ENCODE results near the gene RANBP3.

GRCh38 chr19:5985098-5985783 is 7.3 kb upstream of the RANBP3 start:
- TF ChIP-seq EP300 (IDR thresholded peaks at IDR 0.05; ENCODE audit: low read depth) (no peak), CTCF (IDR thresholded peaks at IDR 0.05) (no peak), POLR2AphosphoS5 (IDR thresholded peaks at IDR 0.05) (no peak), POLR2A (IDR thresholded peaks at IDR 0.05) (no peak)
